GM13976 (cell line): ENCODE measurements around the gene KLHL13.
"Not testable (repeated sequence)": the region's sequence is repeated elsewhere in the genome, so short reads cannot be mapped to it uniquely, and the experiment has no call there.

Source experiments
- DNase-seq: peaks from one replicate; pipeline ENCODE4 v3.0.0; 2012; ENCODE audit warnings: low spot score
- in situ Hi-C: fragments of 300-500 bp; cut with MboI; formaldehyde crosslinking; loops from one replicate; pipeline ENCODE4 v1.12.0; 2022; ENCODE audit warnings: low sequenced_read_pairs, mixed read lengths, inconsistent platforms; ENCODE audit not compliant: unreplicated experiment
- TF ChIP-seq, protein P1 (sequence below): IDR thresholded peaks from 2 replicates; pipeline ENCODE4 v1.5.1; 2012; ENCODE audit warnings: borderline replicate concordance, mild to moderate bottlenecking; ENCODE audit not compliant: insufficient read depth; ENCODE audit errors: extremely low read depth, missing control alignments, control extremely low read depth

Gene KLHL13

DNA sequence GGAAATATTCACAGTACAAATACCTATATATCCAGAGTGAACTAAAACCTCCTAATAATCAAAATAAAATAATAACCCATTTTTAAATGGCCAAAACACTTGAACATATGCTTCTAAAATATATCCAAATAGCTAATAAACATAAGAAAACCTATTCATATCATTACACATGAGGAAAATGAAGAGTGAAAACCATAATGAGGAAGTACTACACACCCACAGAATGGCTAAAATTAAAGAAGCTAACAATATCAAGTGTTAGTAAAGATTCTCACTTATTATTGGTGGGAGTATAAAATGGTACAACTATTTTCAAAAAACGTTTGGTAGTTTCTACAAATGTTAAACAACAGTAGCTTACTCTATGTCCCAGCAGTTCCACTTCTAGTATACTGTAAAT lies 92.1 kb downstream of the KLHL13 start:
- in situ Hi-C loops, result no loop called here
- TF ChIP-seq, protein P1, sequence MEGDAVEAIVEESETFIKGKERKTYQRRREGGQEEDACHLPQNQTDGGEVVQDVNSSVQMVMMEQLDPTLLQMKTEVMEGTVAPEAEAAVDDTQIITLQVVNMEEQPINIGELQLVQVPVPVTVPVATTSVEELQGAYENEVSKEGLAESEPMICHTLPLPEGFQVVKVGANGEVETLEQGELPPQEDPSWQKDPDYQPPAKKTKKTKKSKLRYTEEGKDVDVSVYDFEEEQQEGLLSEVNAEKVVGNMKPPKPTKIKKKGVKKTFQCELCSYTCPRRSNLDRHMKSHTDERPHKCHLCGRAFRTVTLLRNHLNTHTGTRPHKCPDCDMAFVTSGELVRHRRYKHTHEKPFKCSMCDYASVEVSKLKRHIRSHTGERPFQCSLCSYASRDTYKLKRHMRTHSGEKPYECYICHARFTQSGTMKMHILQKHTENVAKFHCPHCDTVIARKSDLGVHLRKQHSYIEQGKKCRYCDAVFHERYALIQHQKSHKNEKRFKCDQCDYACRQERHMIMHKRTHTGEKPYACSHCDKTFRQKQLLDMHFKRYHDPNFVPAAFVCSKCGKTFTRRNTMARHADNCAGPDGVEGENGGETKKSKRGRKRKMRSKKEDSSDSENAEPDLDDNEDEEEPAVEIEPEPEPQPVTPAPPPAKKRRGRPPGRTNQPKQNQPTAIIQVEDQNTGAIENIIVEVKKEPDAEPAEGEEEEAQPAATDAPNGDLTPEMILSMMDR, result no peak
- no peak for DNase-seq

DNA sequence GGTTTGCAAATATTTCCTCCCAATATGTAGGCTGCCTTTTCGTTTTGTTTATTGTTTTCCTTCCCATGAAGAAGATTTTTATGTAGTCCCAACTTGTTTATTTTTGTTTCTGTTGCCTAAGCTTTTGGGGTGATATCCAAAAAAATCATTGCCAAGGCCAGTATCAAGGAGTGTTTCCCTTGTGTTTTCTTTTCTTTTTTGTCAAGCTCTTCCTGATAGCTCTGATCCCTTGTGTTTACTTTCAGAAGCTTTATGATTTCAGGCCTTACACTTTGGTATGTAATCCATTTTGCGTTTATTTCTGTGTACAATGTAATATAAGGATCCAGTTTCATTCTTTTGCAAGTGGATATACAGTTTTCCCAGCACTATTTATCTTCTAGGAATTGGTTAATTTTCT lies 93.9 kb downstream of the KLHL13 start:
- DNase-seq, result no peak
- TF ChIP-seq, protein P1, result no peak
- in situ Hi-C loops, result no loop called here

DNA sequence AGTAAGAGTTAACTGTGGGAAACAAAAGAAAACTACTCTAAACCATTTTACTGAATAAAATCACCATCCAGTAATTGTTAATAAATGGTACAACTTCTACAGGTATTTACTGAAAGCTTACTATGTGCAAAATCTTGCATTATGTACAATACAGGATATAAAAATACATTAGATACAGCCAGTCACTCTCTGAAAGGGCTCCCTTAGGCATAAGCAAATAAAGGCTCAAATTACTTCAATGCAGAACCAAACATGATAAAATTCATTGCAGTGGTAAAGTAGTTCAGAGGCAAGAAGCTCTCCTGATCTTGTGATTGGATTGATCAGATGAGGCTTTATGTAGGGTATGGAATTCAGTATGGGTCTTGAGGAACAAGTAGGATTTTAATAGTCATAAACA lies 100.2 kb downstream of the KLHL13 start:
- DNase-seq, result no peak
- TF ChIP-seq, protein P1, result no peak
- in situ Hi-C loops, result no loop called here

DNA sequence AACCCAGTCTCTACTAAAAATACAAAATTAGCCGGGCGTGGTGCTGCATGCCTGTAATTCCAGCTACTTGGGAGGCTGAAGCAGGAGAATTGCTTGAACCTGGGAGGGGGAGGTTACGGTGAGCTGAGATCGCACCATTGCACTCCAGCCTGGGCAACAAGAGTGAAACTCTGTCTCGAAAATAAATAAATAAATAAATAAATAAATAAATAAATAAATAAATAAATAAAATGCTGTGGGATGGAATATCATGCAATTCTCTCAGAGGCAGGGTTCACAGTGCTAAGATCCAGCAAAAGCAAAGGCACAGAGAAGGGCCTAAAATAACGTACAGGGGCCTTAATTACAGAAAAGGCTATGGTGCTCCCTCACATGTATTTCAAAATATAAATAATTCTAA lies 114.2 kb downstream of the KLHL13 start:
- in situ Hi-C loops, DNase-seq: not testable (repeated sequence)

DNA sequence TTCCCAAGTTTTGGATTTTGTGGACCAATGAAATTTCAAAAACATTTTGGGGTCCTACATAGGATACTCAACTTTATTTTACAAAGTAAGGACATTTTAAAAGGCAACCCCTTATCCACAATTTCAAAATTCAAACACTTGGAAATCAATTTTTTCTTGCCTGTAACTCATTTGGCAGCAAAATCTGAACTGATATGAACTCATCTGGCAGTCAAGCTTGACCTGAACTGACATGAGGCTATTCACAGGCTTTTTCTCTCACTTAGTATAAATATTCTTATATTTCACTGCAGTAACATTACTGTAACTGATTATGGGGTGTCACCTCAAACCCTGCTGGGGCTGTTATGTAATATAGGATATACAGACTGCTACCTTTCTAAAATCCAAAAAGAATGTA lies 116.1 kb downstream of the KLHL13 start:
- TF ChIP-seq, protein P1, result no peak
- DNase-seq, result no peak
- in situ Hi-C loops, result no loop called here

DNA sequence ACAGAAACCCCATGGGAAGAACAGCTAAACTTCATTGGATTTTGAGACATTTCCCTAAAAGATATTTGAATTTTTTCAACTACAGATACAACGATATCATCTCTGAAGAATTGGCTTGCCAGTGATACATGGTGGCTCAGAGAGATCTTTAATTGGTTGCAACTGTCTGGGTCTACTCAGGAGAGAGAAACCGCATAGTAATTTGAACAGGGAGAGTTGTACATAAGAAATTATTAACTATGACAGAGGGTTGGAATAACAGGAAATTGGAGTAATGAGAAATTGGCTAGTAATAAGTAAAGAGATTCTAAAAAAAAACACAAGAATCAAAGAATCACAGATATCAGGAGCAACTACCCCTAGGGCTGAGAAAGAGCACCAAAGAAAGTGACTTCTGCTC lies 118.4 kb downstream of the KLHL13 start:
- no peak for DNase-seq
- in situ Hi-C loops, result no loop called here
- TF ChIP-seq, protein P1, result no peak

DNA sequence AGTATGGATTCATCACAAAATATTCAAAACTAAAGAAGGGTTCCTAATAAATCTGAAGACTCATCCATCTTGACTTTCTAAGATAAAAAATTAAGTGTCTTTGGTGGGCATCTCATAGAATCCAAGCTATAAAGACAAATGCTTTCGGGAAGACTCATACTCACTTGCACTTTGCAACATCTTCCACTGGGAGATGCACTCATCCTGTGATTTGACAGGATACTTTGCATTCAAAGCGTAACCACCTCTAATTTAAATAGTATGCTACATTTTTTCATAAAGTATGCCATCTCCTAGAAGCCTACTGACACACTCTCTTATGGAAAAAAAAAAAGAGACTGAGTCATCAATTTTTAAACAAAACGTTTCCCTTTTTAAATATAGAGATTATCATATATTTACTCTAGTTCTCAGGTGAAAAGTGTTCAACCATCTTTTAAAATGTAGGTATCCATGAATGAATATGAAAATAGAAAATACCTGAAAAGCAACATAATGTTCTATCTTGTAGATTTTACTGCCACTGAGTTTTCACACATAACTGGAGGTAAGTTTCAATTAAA lies 119.6 kb downstream of the KLHL13 start:
- in situ Hi-C loops, result no loop called here
- DNase-seq, result peak; percentile 4
- TF ChIP-seq, protein P1, result no peak
